Kidney epithelial cell (primary cell): ENCODE results near the gene IGLON5. TPM values are rescaled to one million over a fixed set of nuclear protein-coding genes. Genes with fewer than 3 reads are reported as not detected.

Experiments
- DNase-seq: peaks from one replicate; pipeline ENCODE4 v3.0.0-alpha.2; 2010; ENCODE audit warnings: low read depth
- H3K27me3 ChIP-seq: 2 replicates; pipeline ENCODE4 v1.6.0; 2011; ENCODE audit warnings: low read length; ENCODE audit not compliant: control insufficient read depth, insufficient read depth
- H3K36me3 ChIP-seq: 2 replicates; pipeline ENCODE4 v1.5.1; 2011; ENCODE audit warnings: low read length; ENCODE audit not compliant: control insufficient read depth, insufficient read depth
- H3K4me3 ChIP-seq: 2 replicates; pipeline ENCODE4 v1.5.1; 2011; ENCODE audit warnings: low read depth, mild to moderate bottlenecking, control low read depth, low read length
- total RNA-seq: library from RNA; depleted of rRNA; stranded (reverse); fragments of >200 nt; gene quantifications from 2 replicates; pipeline ENCODE4 v1.2.3, GENCODE V29; 2015
- TF ChIP-seq, protein P1 (sequence below): IDR thresholded peaks from 2 replicates; pipeline ENCODE4 v1.5.1; 2011; ENCODE audit warnings: mild to moderate bottlenecking, moderate library complexity, low read length, control low read depth, inconsistent platforms; ENCODE audit not compliant: insufficient read depth, poor library complexity, severe bottlenecking

IGLON5 gene
- total RNA-seq, 1 donor from 2014 or later, result 0.04 TPM

DNA sequence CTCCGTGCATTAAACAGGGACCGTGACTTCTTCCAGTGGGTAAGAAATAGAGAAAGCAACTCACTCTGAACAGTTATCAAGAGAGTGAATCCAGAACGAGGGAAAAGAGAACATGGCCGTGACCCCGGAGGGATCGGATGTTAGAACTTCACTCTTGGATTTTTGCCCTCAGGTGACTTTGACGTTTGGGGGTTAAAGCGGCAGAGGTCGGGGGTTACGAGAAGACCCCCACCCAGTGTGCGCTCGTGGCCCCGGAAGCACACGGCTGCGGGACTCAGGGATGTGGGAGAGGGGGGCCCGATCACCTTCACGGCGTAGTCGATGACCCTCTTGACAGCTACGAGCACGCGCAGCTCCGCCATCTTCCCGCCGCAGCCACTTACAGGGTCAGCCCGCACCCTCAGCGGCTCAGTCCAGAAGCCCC lies 54.5 kb downstream of the IGLON5 start, which contains the start of gene ETFB:
ETFB (minus strand) TSS at position 424 of the 424 bp plus-strand sequence; CDS start at position 362, 62 bp downstream.
- Histone ChIP-seq H3K27me3 (no peaks in the 10 kb centered on the region), H3K36me3 (no peaks in the 10 kb centered on the region), H3K4me3 (peak within 1 kb of the TSS; percentile 90)
- TF ChIP-seq, protein P1, sequence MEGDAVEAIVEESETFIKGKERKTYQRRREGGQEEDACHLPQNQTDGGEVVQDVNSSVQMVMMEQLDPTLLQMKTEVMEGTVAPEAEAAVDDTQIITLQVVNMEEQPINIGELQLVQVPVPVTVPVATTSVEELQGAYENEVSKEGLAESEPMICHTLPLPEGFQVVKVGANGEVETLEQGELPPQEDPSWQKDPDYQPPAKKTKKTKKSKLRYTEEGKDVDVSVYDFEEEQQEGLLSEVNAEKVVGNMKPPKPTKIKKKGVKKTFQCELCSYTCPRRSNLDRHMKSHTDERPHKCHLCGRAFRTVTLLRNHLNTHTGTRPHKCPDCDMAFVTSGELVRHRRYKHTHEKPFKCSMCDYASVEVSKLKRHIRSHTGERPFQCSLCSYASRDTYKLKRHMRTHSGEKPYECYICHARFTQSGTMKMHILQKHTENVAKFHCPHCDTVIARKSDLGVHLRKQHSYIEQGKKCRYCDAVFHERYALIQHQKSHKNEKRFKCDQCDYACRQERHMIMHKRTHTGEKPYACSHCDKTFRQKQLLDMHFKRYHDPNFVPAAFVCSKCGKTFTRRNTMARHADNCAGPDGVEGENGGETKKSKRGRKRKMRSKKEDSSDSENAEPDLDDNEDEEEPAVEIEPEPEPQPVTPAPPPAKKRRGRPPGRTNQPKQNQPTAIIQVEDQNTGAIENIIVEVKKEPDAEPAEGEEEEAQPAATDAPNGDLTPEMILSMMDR, result no peak
- DNase-seq, result no peak

DNA sequence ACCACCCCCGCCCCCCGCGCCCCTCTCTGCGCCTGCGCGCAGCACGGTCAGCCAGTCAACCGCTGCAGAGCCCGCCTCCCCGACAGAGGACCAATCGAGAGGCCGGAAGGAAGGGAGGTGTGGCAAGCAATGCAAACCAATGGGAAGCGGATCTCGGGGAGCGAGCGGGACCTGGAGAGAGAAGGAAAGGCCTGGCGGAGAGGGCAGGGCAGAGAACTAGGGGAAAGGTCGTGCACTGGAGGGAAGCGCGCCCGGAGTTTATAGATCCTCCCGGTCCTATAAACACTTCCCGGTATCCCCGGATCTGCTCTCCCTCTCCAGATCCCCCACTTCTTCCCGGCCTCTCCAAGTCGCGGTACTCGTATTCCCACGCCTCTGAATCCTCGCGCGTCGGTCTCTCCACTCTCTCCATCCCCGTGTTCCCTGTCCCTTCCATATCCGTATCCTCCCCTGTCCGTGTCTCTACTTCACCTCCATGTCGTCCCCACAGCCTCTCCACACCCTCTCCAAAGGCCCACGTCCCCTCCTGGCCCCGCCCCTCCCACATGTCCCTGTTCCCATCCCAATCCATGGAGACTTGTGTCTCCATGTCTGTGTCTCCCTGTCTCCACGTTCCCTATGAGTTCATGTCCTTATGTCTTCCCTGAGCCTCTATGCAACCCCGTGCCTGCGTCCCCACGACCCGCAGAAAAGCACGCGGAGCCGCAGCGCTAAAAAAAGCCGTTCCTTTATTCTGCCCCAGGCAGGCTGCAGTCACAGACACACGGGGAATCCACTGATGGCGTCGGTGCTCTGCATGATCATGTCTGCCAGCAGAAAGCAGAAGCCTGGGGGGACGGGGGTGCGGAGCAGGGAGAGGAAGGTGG lies 55.2 kb downstream of the IGLON5 start:
- TF ChIP-seq, protein P1, result no peak
- H3K27me3 ChIP-seq, result no peaks in the 10 kb centered on the region
- no peaks in the 10 kb centered on the region for H3K36me3 ChIP-seq
- peak overlapping the region; percentile 90 for H3K4me3 ChIP-seq
- DNase-seq, result peak; percentile 87

- Histone ChIP-seq H3K36me3 (no peaks in the 10 kb centered on the region), H3K4me3 (peak overlapping the region; percentile 90), H3K27me3 (no peaks in the 10 kb centered on the region)
- DNase-seq, result no peak
- TF ChIP-seq, protein P1, result no peak
Observed at GRCh38 chr19:51367255-51367564, 55.8 kb downstream of the IGLON5 start.

GRCh38 chr19:51367565-51368365 lies 56.3 kb downstream of the IGLON5 start:
- peak; percentile 85 for DNase-seq
- H3K36me3 ChIP-seq, result no peaks in the 10 kb centered on the region
- H3K27me3 ChIP-seq, result no peaks in the 10 kb centered on the region
- H3K4me3 ChIP-seq, result peak overlapping the region; percentile 90
- TF ChIP-seq, protein P1, result no peak

DNA sequence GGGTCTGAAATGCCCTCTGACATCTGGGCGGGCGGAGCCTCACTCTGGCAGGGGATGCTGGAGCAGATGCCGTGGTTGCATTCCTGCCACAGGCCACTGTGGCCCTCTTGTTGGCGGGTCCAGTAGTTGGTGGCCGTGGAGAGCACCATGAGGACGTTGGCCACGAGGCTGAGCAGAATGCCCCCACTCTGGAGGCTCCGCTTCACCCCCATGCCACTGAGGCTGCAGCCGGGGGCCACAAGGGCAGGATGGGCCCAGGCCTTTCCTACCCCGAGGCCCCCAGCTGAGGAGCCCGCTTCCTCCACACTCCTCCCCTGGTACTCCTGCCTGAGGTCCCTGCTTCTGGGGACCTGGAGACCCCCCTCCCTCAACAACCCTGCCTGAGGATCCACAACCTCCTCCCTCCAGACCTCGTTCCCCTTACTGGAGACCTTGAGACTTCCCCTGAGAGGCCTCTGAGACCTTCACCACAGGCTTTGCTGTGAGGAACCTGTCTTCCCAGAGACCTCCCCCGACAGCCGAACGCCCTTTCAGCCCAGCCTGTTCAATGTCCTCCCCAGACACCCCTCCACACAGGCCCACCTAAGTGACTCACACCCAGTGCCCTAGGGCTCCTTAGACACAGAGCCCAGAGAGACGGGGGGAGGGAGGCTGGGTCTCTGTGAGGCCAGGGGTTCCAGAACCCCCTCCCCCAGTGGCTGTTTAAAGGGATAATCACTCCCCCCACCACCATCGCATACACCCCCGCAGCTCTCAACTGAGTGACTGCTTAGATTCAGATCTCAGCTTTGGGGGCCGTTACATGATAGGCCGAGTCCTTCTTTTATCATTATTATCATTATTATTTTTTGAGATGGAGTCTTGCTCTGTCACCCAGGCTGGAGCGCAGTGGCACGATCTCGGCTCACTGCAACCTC lies 57.2 kb downstream of the IGLON5 start, which contains the start of gene CLDND2:
CLDND2 (minus strand) TSS at position 638 of the 917 bp plus-strand sequence; CDS start at position 212, 426 bp downstream.
- DNase-seq, result no peak
- Histone ChIP-seq H3K27me3 (no peaks in the 10 kb centered on the region), H3K4me3 (peak within 1 kb of the TSS; percentile 90), H3K36me3 (no peaks in the 10 kb centered on the region)
- TF ChIP-seq, protein P1, result no peak
